B cell (primary cell): ENCODE data around the gene WIPI1.

Source experiments
- EZH2 ChIP-seq: IDR thresholded peaks from 2 replicates; pipeline ENCODE4 v1.6.1; 2012; ENCODE audit warnings: borderline replicate concordance, low read depth, mild to moderate bottlenecking, moderate library complexity, low read length; ENCODE audit not compliant: insufficient read depth, poor library complexity, severe bottlenecking
- TF ChIP-seq, protein P1 (sequence below): fragments of 200-600 bp; IDR thresholded peaks from one replicate; pipeline ENCODE4 v1.8.0; 2022; ENCODE audit warnings: antibody characterized with exemption, mild to moderate bottlenecking

DNA sequence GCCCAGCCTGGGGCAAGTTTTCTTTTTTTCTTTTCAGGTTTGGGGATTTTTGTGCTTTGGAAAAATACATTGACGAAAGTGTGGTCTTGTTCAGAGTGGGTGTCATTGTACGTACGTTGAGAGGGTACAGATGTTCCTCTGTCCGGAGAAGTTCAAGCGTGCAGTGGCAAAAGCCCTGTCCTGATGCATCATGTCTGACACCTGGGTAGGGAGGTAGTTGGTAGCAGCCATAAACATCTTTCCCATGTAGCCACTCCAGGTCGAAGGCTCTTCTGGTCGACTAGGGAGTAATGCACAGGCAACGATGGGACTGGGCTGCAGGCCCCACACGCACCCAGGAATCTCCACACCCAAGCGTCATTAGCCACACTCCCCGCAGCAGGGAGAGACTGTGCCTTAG, 27.4 kb downstream of the WIPI1 start:
- TF ChIP-seq, protein P1, sequence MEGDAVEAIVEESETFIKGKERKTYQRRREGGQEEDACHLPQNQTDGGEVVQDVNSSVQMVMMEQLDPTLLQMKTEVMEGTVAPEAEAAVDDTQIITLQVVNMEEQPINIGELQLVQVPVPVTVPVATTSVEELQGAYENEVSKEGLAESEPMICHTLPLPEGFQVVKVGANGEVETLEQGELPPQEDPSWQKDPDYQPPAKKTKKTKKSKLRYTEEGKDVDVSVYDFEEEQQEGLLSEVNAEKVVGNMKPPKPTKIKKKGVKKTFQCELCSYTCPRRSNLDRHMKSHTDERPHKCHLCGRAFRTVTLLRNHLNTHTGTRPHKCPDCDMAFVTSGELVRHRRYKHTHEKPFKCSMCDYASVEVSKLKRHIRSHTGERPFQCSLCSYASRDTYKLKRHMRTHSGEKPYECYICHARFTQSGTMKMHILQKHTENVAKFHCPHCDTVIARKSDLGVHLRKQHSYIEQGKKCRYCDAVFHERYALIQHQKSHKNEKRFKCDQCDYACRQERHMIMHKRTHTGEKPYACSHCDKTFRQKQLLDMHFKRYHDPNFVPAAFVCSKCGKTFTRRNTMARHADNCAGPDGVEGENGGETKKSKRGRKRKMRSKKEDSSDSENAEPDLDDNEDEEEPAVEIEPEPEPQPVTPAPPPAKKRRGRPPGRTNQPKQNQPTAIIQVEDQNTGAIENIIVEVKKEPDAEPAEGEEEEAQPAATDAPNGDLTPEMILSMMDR = no peak
- TF ChIP-seq EZH2 = no peak
